ENCODE results near the gene MYH16. TPM values are rescaled to one million over a fixed set of nuclear protein-coding genes. Genes with fewer than 3 reads are reported as not detected.

Gene MYH16
- total and polyA plus RNA-seq, 2 donors (not counting 1 experiment from before 2014, with no cell fraction given): not detected

- intact Hi-C loops (cut with micrococcal nuclease): loop anchor here (2.0 kb wide), 2 partner anchors 50 to 84 kb away; partner anchors contain the start of genes ARPC1B, BUD31 and PDAP1
- H2AFZ ChIP-seq (ENCODE audit: insufficient read depth, low read depth, low read length, poor library complexity, severe bottlenecking): no peak overlapping the region
Measured at GRCh38 chr7:99324559-99324958, 51.9 kb downstream of the MYH16 start.

More at GRCh38 chr7:99324559-99324958, 51.9 kb downstream of the MYH16 start:
- Histone ChIP-seq H3K27ac (ENCODE audit: low read length in 2 of 2) (no peak overlapping the region), H4K20me1 (ENCODE audit: control insufficient read depth, insufficient read depth, low read length, poor library complexity, severe bottlenecking) (peaks cover 32% of the 10 kb centered on the region), H3K4me2 (replicated peaks; ENCODE audit: low read depth, low read length, poor library complexity, severe bottlenecking) (no peak overlapping the region), H3K9ac (ENCODE audit: low read length) (no peak overlapping the region), H3K9me3 (ENCODE audit: control extremely low read depth in 1 of 3, control insufficient read depth in 2 of 3, insufficient read depth in 1 of 3, low read length in 2 of 3) (no peaks in the 10 kb centered on the region), H3K36me3 (replicated peaks in 1 of 2; ENCODE audit: control extremely low read depth in 1 of 2, control insufficient read depth in 1 of 2, extremely low read depth in 1 of 2, insufficient read depth in 2 of 2, low read length in 1 of 2) (no peaks in the 10 kb centered on the region), H3K4me1 (ENCODE audit: control insufficient read depth in 2 of 2, insufficient read depth in 2 of 2, low read length in 2 of 2) (peaks cover 22 to 28% of the 10 kb centered on the region in 2 donors), H3K79me2 (ENCODE audit: control insufficient read depth, insufficient read depth, low read length) (peaks cover 48% of the 10 kb centered on the region), H3K4me3 (ENCODE audit: control extremely low read depth in 1 of 5, extremely low read depth in 1 of 5, insufficient read depth in 1 of 5, low read depth in 2 of 5, low read length in 4 of 5) (peak overlapping the region in 1 of 5 experiments; percentile 88), H3K27me3 (replicated peaks in 1 of 4; ENCODE audit: control extremely low read depth in 1 of 4, control insufficient read depth in 3 of 4, insufficient read depth in 4 of 4, low read length in 3 of 4) (no peaks in the 10 kb centered on the region)
- Mint-ChIP-seq H3K4me1 (peaks cover 26% of the 10 kb centered on the region), H3K9me3 (ENCODE audit: insufficient read depth) (no peaks in the 10 kb centered on the region), H3K27me3 (no peaks in the 10 kb centered on the region), H3K27ac (peak overlapping the region; percentile 46), H3K4me3 (peak overlapping the region; percentile 85)
- TF ChIP-seq EZH2 (IDR thresholded peaks at IDR 0.05; ENCODE audit: borderline replicate concordance, insufficient read depth, low read depth, low read length, poor library complexity, severe bottlenecking): no peak
- no peak for TF ChIP-seq CTCF (IDR thresholded peaks at IDR 0.05)
- DNase-seq: no peak
- no peak for ATAC-seq (ENCODE audit: low read depth)
- ChIA-PET POLR2A (no interaction called here), CTCF (interaction anchor here (0.6 kb wide), 1 partner anchor 191 kb away, joined by 4 read pairs; no protein-coding TSS in a partner anchor)
- 89% methylated on average over 3 of the region's 14 CpGs for WGBS (ENCODE audit: insufficient coverage)

Data from B cell (primary cell).